IMR-90 (cell line): Measurements from ENCODE around the gene FST. TPM values are rescaled to one million over a fixed set of nuclear protein-coding genes. Genes with fewer than 3 reads are reported as not detected.
A peak's percentile ranks its signal among the peaks of the same experiment; 100 is the strongest.

Experiments used
- ATAC-seq: fragments of 200-7000 bp; cut with Tn5 transposase; 2 replicates; pipeline ENCODE4 v1.9.1; 2020; ENCODE audit warnings: low read depth, mild to moderate bottlenecking, moderate library complexity
- BruUV-seq: library from RNA; stranded (reverse); fragments of 400-500 nt; replicated peaks from 2 replicates; lab custom pipeline; 2021; lab: Mats Ljungman, UMichigan
- CTCF ChIA-PET: fragments of 300-600 bp; formaldehyde crosslinking; extraction: SDS; loops from one replicate; lab custom pipeline; 2021; ENCODE audit warnings: antibody characterized with exemption; lab: Yijun Ruan, JAX
- POLR2A ChIA-PET: fragments of 300-600 bp; sonication (Branson Sonifier 250); formaldehyde crosslinking; loops from one replicate; lab custom pipeline; 2022; ENCODE audit warnings: antibody characterized with exemption; ENCODE audit not compliant: unreplicated experiment; lab: Charles Lee
- DNase-seq: peaks from one replicate; pipeline ENCODE4 v3.0.0; 2013
- H2AFZ ChIP-seq: replicated peaks from 2 replicates; pipeline ENCODE3; 2013; ENCODE audit warnings: low read length, mild to moderate bottlenecking; ENCODE audit not compliant: poor library complexity
- H2AK5ac ChIP-seq: 2 replicates; pipeline ENCODE4 v1.6.1; 2013; ENCODE audit warnings: low read depth, low read length, inconsistent platforms
- H2AK9ac ChIP-seq: replicated peaks from 2 replicates; pipeline ENCODE3; 2013; ENCODE audit warnings: mild to moderate bottlenecking, low read depth, low read length, moderate library complexity; ENCODE audit not compliant: poor library complexity
- H2BK120ac ChIP-seq: 2 replicates; pipeline ENCODE4 v1.6.1; 2013; ENCODE audit warnings: low read depth, low read length, inconsistent platforms
- H2BK15ac ChIP-seq: 3 replicates; pipeline ENCODE4 v1.6.1; 2013; ENCODE audit warnings: low read depth, low read length, inconsistent platforms
- H2BK20ac ChIP-seq: 2 replicates; pipeline ENCODE4 v1.6.1; 2013; ENCODE audit warnings: low read depth, mild to moderate bottlenecking, inconsistent platforms, low read length, moderate library complexity
- H2BK5ac ChIP-seq: 2 replicates; pipeline ENCODE4 v1.6.1; 2013; ENCODE audit warnings: mild to moderate bottlenecking, low read depth, low read length, inconsistent platforms; ENCODE audit not compliant: poor library complexity, severe bottlenecking
- H3K14ac ChIP-seq: replicated peaks from 2 replicates; pipeline ENCODE4 v1.6.1; 2013; ENCODE audit warnings: low read depth, low read length, inconsistent platforms
- H3K18ac ChIP-seq: 2 replicates; pipeline ENCODE4 v1.6.1; 2013; ENCODE audit warnings: low read depth, low read length, control low read depth
- H3K23ac ChIP-seq: 2 replicates; pipeline ENCODE4 v1.6.1; 2013; ENCODE audit warnings: low read depth, low read length, inconsistent platforms
- H3K27ac ChIP-seq: 2 replicates; pipeline ENCODE4 v1.5.1; 2013; ENCODE audit warnings: mild to moderate bottlenecking, control low read depth, low read length; ENCODE audit not compliant: insufficient read depth
- H3K27me3 ChIP-seq: 2 replicates; pipeline ENCODE4 v1.6.1; 2013; ENCODE audit warnings: low read length; ENCODE audit not compliant: control insufficient read depth, insufficient read depth
- H3K36me3 ChIP-seq: 2 replicates; pipeline ENCODE4 v1.6.1; 2013; ENCODE audit warnings: low read length, mixed read lengths; ENCODE audit not compliant: control insufficient read depth, insufficient read depth
- H3K4ac ChIP-seq: 2 replicates; pipeline ENCODE4 v1.6.1; 2013; ENCODE audit warnings: low read depth, low read length, inconsistent platforms
- H3K4me1 ChIP-seq: 2 replicates; pipeline ENCODE4 v1.6.1; 2013; ENCODE audit warnings: low read length, mixed read lengths; ENCODE audit not compliant: control insufficient read depth, insufficient read depth
- H3K4me2 ChIP-seq: 2 replicates; pipeline ENCODE4 v1.6.1; 2013; ENCODE audit warnings: low read depth, mild to moderate bottlenecking, control low read depth, low read length, moderate library complexity
- H3K4me3 ChIP-seq: 2 replicates; pipeline ENCODE4 v1.5.1; 2013; ENCODE audit warnings: low read depth, mild to moderate bottlenecking, control low read depth, low read length, moderate library complexity; ENCODE audit not compliant: insufficient read depth
- H3K56ac ChIP-seq: 2 replicates; pipeline ENCODE4 v1.6.1; 2013; ENCODE audit warnings: low read length, inconsistent platforms; ENCODE audit not compliant: insufficient read depth; ENCODE audit errors: extremely low read depth
- H3K79me1 ChIP-seq, 2 experiments: 2 replicates each; pipeline ENCODE4 v1.6.1; 2013; ENCODE audit warnings: low read length in 2 of 2, inconsistent platforms in 1 of 2, low read depth in 1 of 2
- H3K9ac ChIP-seq: 2 replicates; pipeline ENCODE4 v1.6.1; 2013; ENCODE audit warnings: low read depth, low read length, control low read depth
- H3K9me1 ChIP-seq: 2 replicates; pipeline ENCODE4 v1.6.1; 2013; ENCODE audit warnings: low read length, inconsistent platforms; ENCODE audit not compliant: insufficient read depth
- H3K9me3 ChIP-seq: 2 replicates; pipeline ENCODE4 v1.6.1; 2013; ENCODE audit warnings: low read length; ENCODE audit not compliant: control insufficient read depth, insufficient read depth
- H4K20me1 ChIP-seq: 2 replicates; pipeline ENCODE4 v1.6.1; 2013; ENCODE audit warnings: low read length, inconsistent platforms; ENCODE audit not compliant: insufficient read depth
- H4K5ac ChIP-seq: 2 replicates; pipeline ENCODE4 v1.6.1; 2013; ENCODE audit warnings: mild to moderate bottlenecking, low read depth, low read length, control low read depth
- H4K8ac ChIP-seq, 2 experiments: 2 replicates each; pipeline ENCODE4 v1.6.1; 2013; ENCODE audit warnings: low read depth in 2 of 2, low read length in 2 of 2, control low read depth in 1 of 2, inconsistent platforms in 1 of 2
- H4K91ac ChIP-seq: 2 replicates; pipeline ENCODE4 v1.6.1; 2013; ENCODE audit warnings: low read depth, low read length, inconsistent platforms; ENCODE audit not compliant: insufficient read depth
- BHLHE40 ChIP-seq: fragments of 150-350 bp; IDR thresholded peaks from 2 replicates; pipeline ENCODE4 v1.6.1; 2016; ENCODE audit warnings: mild to moderate bottlenecking, low read depth, low read length
- CEBPB ChIP-seq: IDR thresholded peaks from 2 replicates; pipeline ENCODE4 v1.6.1; 2012; ENCODE audit warnings: low read depth, low read length, improper control_type of control experiment
- CHD1 ChIP-seq: IDR thresholded peaks from 2 replicates; pipeline ENCODE4 v1.6.1; 2012; ENCODE audit warnings: low read depth, low read length, improper control_type of control experiment
- CTCF ChIP-seq: conservative IDR thresholded peaks from 2 replicates; pipeline ENCODE4 v1.5.1; 2012; ENCODE audit warnings: mild to moderate bottlenecking, low read depth, low read length, improper control_type of control experiment
- ELK1 ChIP-seq: fragments of 150-350 bp; IDR thresholded peaks from 2 replicates; pipeline ENCODE4 v1.6.1; 2016; ENCODE audit warnings: low read depth, mild to moderate bottlenecking, low read length, moderate library complexity, borderline replicate concordance
- FOS ChIP-seq: fragments of 150-350 bp; IDR thresholded peaks from 2 replicates; pipeline ENCODE4 v1.6.1; 2016; ENCODE audit warnings: low read depth, low read length
- MAFK ChIP-seq: IDR thresholded peaks from 2 replicates; pipeline ENCODE4 v1.6.1; 2012; ENCODE audit warnings: low read depth, low read length, improper control_type of control experiment
- MAZ ChIP-seq: IDR thresholded peaks from 2 replicates; pipeline ENCODE4 v1.6.1; 2012; ENCODE audit warnings: low read depth, mild to moderate bottlenecking, low read length, improper control_type of control experiment, moderate library complexity, borderline replicate concordance
- MXI1 ChIP-seq: IDR thresholded peaks from 2 replicates; pipeline ENCODE4 v1.6.1; 2012; ENCODE audit warnings: low read depth, mild to moderate bottlenecking, low read length, moderate library complexity, borderline replicate concordance
- NFE2L2 ChIP-seq: fragments of 150-350 bp; IDR thresholded peaks from 2 replicates; pipeline ENCODE4 v1.6.1; 2016; ENCODE audit warnings: low read depth, mild to moderate bottlenecking, low read length
- POLR2A ChIP-seq: IDR thresholded peaks from 2 replicates; pipeline ENCODE4 v1.6.1; 2012; ENCODE audit warnings: mild to moderate bottlenecking, low read depth, low read length
- RAD21 ChIP-seq: IDR thresholded peaks from 2 replicates; pipeline ENCODE4 v1.6.1; 2012; ENCODE audit warnings: low read length, improper control_type of control experiment
- RCOR1 ChIP-seq: IDR thresholded peaks from 2 replicates; pipeline ENCODE4 v1.6.1; 2012; ENCODE audit warnings: mild to moderate bottlenecking, low read length, improper control_type of control experiment; ENCODE audit not compliant: insufficient replicate concordance
- RFX5 ChIP-seq: IDR thresholded peaks from 2 replicates; pipeline ENCODE4 v1.8.0; 2012; ENCODE audit warnings: low read depth, mild to moderate bottlenecking, low read length, moderate library complexity
- SMC3 ChIP-seq: fragments of 150-350 bp; IDR thresholded peaks from 2 replicates; pipeline ENCODE4 v1.6.1; 2016; ENCODE audit warnings: low read depth, mild to moderate bottlenecking, antibody characterized with exemption, low read length, moderate library complexity
- USF2 ChIP-seq: fragments of 150-350 bp; IDR thresholded peaks from 2 replicates; pipeline ENCODE4 v1.6.1; 2017; ENCODE audit warnings: mild to moderate bottlenecking, antibody characterized with exemption, low read length, low read depth
- WGBS, 2 experiments: methylation state at CpG; one replicate each; pipeline versions ENCODE4 v1.1.5 to v1.1.7; 2013; ENCODE audit warnings: missing lambda C conversion rate in 2 of 2; ENCODE audit not compliant: insufficient read length in 1 of 2; ENCODE audit errors: extremely low coverage in 2 of 2; 5-methylcytosine and 5-hydroxymethylcytosine counted together
- dilution Hi-C: fragments of 300-500 bp; cut with HindIII; formaldehyde crosslinking; loops from one replicate; pipeline ENCODE4 v1.14.3; 2018; ENCODE audit warnings: low sequenced_read_pairs; ENCODE audit not compliant: unreplicated experiment
- in situ Hi-C: fragments of 300-500 bp; cut with MboI; formaldehyde crosslinking; loops from 3 replicates; pipeline ENCODE4 v1.14.3; 2019; ENCODE audit warnings: low sequenced_read_pairs, inconsistent platforms, mixed read lengths
- intact Hi-C: fragments of 100-400 bp; cut with micrococcal nuclease; formaldehyde crosslinking; loops from 2 replicates; pipeline ENCODE4 v1.10.0; 2022
- polyA plus RNA-seq, 3 experiments: library from polyadenylated mRNA; depleted of rRNA; stranded (reverse); fragments of >200 nt; gene quantifications; 2 replicates each; pipeline ENCODE4 v1.2.3, GENCODE V29; 2012; ENCODE audit warnings: low replicate concordance in 1 of 3
- total RNA-seq: library from RNA; depleted of rRNA; stranded (reverse); fragments of >200 nt; gene quantifications from 2 replicates; pipeline ENCODE4 v1.2.3, GENCODE V29; 2012

FST gene
- total and polyA plus RNA-seq, 2 of the 4 experiments (the other 2 are of a cell fraction), result 141 to 195 TPM

GRCh38 chr5:53463909-53464621, 16.4 kb upstream of the FST start:
- POLR2A ChIA-PET, result no interaction called here
- no peaks in the 10 kb centered on the region for H3K27me3 ChIP-seq
- ATAC-seq, result no peak

More at GRCh38 chr5:53463909-53464621, 16.4 kb upstream of the FST start:
- Histone ChIP-seq H2AK9ac (no peak overlapping the region), H4K20me1 (no peaks in the 10 kb centered on the region), H2BK5ac (no peak overlapping the region), H2AK5ac (no peak overlapping the region), H3K4me3 (no peak overlapping the region), H3K56ac (no peak overlapping the region), H4K5ac (no peak overlapping the region), H3K27ac (no peak overlapping the region), H2BK20ac (no peak overlapping the region), H4K8ac (no peak overlapping the region), H2BK15ac (no peak overlapping the region), H3K14ac (no peak overlapping the region), H3K23ac (no peak overlapping the region), H2AFZ (peak overlapping the region; percentile 23), H3K9me1 (no peaks in the 10 kb centered on the region), H4K91ac (no peak overlapping the region), H3K9me3 (no peaks in the 10 kb centered on the region), H3K36me3 (no peaks in the 10 kb centered on the region), H3K4me2 (no peak overlapping the region), H2BK120ac (no peak overlapping the region), H3K18ac (no peak overlapping the region), H3K9ac (no peak overlapping the region), H3K4me1 (0 out of 2 replicates have a peak, but pooled peaks cover 3% of the 10 kb centered on the region), H3K4ac (no peak overlapping the region), H3K79me1 (no peaks in the 10 kb centered on the region)
- in situ Hi-C loops (no loop called here), dilution Hi-C loops (no loop called here), intact Hi-C loops (no loop called here)
- CTCF ChIA-PET, result no interaction called here
- peak; percentile 21 for DNase-seq
- BruUV-seq, result no TSS peak
- no peak for TF ChIP-seq FOS
- no peak for TF ChIP-seq RCOR1
- no peak for TF ChIP-seq MAFK
- TF ChIP-seq CEBPB, result no peak
- no peak for TF ChIP-seq RFX5
- TF ChIP-seq ELK1, result no peak
- TF ChIP-seq USF2, result no peak
- no peak for TF ChIP-seq MAZ
- no peak for TF ChIP-seq BHLHE40
- no peak for TF ChIP-seq CHD1
- no peak for TF ChIP-seq CTCF
- no peak for TF ChIP-seq RAD21
- TF ChIP-seq MXI1, result no peak
- no peak for TF ChIP-seq POLR2A
- TF ChIP-seq SMC3, result no peak
- TF ChIP-seq NFE2L2, result no peak
- whole genome bisulfite sequencing, 2 experiments, result no CpG with 5 or more reads among the region's 2 CpGs
